Measurements from ENCODE around the gene TP53I11. TPM values are rescaled to one million over a fixed set of nuclear protein-coding genes. Genes with fewer than 3 reads are reported as not detected.
A peak's percentile ranks its signal among the peaks of the same experiment; 100 is the strongest.

TP53I11 gene
- total RNA-seq, 1 experiment from 2014 or later: 11.1 TPM

GRCh38 chr11:44939673-44940395, 10.8 kb downstream of the TP53I11 start:
- no peak for DNase-seq (ENCODE audit: low read depth)

DNA sequence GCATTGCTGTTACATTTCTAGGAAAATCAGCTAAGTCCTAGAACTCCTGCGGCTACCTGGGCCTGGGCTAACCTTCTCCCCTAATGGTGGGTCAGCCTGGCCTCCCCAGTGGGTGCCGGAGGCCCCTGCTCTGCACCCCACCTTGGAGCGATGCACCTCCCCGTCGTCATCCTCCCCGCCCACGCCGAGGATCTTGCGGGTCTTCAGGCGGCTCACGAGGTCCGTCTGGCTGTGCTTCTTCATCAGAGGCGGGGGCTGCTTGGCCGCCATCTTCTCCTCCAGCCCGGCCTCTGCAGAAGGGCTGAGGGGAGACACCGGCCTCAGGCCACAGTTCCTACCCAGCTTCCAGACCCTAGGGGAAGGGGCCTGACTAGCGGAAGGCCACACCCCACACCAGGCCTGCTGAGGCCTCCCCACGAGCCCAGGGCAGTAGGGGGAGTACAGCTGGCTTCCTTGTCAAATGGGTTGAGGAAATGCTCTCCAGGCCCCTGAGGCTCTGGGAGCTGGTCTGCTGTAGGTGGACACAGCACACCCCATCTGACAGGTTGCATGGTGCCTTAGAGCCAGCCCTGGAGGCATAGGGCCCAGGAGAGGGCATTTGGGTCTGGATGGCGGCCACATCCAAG, 12.5 kb downstream of the TP53I11 start:
- DNase-seq (ENCODE audit: low read depth): no peak

- no peak for DNase-seq (ENCODE audit: low read depth)
Measured at GRCh38 chr11:44936951-44937543, 13.6 kb downstream of the TP53I11 start.

- peak; percentile 67 for DNase-seq (ENCODE audit: low read depth)
Measured at GRCh38 chr11:44936525-44936924, 14.2 kb downstream of the TP53I11 start.

DNA sequence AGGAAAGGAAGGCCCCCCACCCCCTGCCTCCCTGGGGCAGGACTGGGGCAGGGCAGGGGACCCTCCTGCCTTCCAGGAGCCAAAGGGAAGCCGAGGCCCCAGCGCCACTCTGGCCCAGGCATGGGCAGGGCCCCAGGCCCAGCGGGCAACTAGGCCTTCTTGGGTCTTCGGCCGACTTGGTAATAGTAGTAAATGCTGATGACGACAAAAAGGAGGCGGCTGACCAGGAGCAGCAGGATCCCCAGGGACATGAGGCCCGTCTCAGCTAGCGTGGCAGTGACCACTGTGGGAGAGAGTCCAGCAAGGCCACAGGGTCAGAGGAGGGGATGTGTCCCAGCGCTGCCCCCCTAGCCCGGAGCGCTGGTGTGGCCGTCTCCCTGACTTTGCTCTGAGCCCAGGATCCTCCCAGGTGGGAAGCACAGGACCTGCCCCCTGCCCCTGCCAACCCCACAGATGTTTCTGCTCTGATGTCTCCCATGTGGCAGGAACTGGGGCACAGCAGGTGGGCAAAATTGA, 15.9 kb downstream of the TP53I11 start:
- no peak for DNase-seq (ENCODE audit: low read depth)

- no peak for DNase-seq (ENCODE audit: low read depth)
Measured at GRCh38 chr11:44934110-44934509, 16.6 kb downstream of the TP53I11 start.

DNA sequence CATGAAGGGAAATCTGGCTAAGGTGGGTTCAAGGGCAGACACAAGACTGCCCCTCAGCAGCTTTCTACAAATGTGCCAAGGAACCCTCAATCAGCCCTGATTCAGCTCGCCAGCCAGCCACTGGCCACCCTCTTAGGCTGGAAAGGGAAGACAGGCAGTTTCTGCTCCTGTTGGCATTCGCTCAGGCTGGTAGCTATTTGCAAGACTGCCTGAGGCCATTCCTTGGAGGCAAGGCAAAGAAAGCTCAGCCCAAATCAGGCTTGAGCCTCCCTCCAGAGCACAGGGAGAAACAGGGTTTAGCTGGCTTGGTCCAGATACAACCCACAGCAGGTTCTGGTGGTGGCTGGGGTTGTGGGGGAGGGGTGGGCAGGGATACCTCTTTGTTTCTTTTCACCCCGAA, 19.2 kb downstream of the TP53I11 start:
- DNase-seq (ENCODE audit: low read depth): no peak

- no peak for DNase-seq (ENCODE audit: low read depth)
Measured at GRCh38 chr11:44930588-44931302, 19.9 kb downstream of the TP53I11 start.

DNA sequence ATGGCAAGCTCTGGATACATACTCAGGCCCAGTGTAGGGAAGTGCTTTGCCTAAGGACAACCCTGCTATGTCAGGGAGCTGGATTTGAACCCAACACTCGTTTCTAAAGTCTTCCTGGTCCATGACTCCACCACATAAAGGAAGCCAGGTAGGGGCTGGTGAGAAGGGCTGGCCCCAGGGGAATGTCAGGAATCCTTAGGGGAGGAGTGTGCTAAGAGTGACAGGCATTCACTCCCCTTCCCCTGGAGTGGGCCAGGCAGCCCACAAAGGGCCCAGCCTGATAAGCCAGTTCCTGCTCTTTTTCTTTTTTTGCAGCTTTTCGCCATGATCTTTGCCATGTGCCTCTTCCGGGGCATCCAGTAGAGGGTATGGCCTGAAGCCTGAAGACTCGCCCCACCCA, 21.9 kb downstream of the TP53I11 start:
- no peak for DNase-seq (ENCODE audit: low read depth)

DNA sequence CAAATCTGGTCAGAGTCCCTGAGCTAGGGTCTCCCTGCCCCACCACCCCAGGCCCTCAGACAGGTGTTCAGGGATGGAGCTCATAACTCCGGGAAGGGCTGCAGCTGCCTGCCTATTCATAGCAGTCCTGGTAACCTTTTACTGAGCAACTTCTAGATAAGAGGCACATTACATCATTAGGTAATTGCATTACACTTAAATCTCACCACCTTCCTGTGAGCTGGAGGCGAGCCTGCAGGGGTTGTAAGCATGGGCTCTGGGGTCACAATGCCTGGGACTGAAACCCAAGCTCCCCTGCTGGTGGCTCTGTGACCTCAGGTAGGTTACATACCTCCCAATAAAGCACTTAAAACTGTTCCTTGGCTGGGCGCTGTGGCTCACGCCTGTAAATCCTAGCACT, 22.5 kb downstream of the TP53I11 start:
- DNase-seq (ENCODE audit: low read depth): no peak

GRCh38 chr11:44927174-44927661, 23.5 kb downstream of the TP53I11 start:
- DNase-seq (ENCODE audit: low read depth): peak; percentile 61

DNA sequence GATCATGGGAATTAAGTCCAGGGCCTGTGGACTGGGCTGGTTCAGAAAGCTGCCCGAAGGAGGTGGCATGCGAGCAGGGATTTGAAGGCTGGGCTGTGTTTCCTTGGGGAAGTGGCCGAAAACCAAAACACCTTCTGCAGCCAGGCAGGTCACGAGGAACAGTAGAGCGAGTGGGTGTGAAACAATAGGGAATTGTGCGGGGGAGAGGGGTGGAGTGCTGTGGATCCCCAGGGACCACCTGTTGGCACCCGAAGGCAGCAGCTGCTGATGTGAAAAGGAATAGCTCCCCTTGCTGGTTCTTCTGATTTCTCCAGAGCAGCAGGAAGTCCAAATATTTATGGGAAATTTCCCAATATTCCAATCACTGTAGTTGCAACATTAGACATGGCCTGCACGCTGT, 24.6 kb downstream of the TP53I11 start:
- DNase-seq (ENCODE audit: low read depth): no peak

- no peak for DNase-seq (ENCODE audit: low read depth)
Measured at GRCh38 chr11:44923806-44924205, 26.9 kb downstream of the TP53I11 start.

GRCh38 chr11:44923115-44923514, 27.6 kb downstream of the TP53I11 start:
- DNase-seq (ENCODE audit: low read depth): no peak

GRCh38 chr11:44920451-44920850, 30.2 kb downstream of the TP53I11 start:
- DNase-seq (ENCODE audit: low read depth): no peak

GRCh38 chr11:44917741-44918140, 32.9 kb downstream of the TP53I11 start:
- no peak for DNase-seq (ENCODE audit: low read depth)

GRCh38 chr11:44916801-44917385, 33.8 kb downstream of the TP53I11 start:
- no peak for DNase-seq (ENCODE audit: low read depth)

DNA sequence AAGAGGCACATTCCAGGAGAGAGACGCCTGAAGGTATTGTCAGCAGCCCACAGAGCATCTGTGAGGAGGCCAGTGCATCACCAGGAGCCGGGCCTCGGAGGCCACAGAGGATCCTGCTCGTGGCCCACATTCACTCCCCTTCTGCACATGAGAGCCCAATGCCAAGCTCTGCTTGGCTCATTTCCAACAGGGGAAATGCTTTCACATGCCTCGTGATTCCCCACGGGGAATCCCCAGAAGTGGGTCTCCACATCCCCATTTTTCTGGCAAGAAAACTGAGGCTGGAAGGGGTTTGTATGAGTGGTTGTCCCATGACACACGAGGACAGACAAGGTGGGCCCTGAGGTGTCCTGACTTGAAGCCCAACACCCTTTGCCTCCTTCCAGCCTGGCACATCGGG, 34.4 kb downstream of the TP53I11 start:
- DNase-seq (ENCODE audit: low read depth): no peak

GRCh38 chr11:44915621-44916020, 35.1 kb downstream of the TP53I11 start:
- no peak for DNase-seq (ENCODE audit: low read depth)

DNA sequence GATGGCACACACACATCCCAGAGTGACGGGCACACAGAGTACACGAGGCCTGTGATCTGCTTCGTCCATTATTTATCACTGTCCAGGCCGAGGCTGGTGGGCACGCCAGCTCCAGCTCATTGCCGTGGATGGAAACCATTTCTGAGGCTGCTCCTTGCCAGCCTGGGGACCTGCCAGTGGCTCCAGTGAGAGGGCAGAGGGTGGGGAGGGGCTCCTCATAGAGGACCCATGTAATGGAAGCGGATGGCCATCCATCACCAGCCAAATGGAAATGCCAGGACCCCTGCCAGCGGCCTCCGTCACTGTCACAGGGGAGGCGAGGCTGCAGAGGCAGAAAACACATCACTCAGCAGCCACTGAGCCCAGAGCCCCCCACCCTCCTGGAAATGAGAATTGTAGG, 35.7 kb downstream of the TP53I11 start:
- DNase-seq (ENCODE audit: low read depth): no peak

GRCh38 chr11:44914105-44914504, 36.6 kb downstream of the TP53I11 start:
- no peak for DNase-seq (ENCODE audit: low read depth)

GRCh38 chr11:44913502-44913901, 37.2 kb downstream of the TP53I11 start:
- no peak for DNase-seq (ENCODE audit: low read depth)
